SK-N-SH treated with all-trans-retinoic acid at 6 μM for 48 hours (cell line): Measurements from ENCODE around the gene SOX6.

Experiments used
- ATAC-seq: fragments of 200-7000 bp; cut with Tn5 transposase; 3 replicates; pipeline ENCODE4 v1.9.1; 2020; ENCODE audit warnings: mild to moderate bottlenecking, moderate library complexity
- ARNTL ChIP-seq: fragments of 450-650 bp; formaldehyde crosslinking; IDR thresholded peaks from 2 replicates; pipeline ENCODE4 v1.5.0; 2020; ENCODE audit warnings: low read depth, mild to moderate bottlenecking, moderate library complexity, borderline replicate concordance
- BACH2 ChIP-seq: fragments of 250-450 bp; sonication (Bioruptor Pico); IDR thresholded peaks from 2 replicates; pipeline ENCODE4 v1.9.0; 2021; ENCODE audit warnings: mild to moderate bottlenecking, borderline replicate concordance
- CREB5 ChIP-seq: fragments of 250-450 bp; sonication (Bioruptor Pico); IDR thresholded peaks from 2 replicates; pipeline ENCODE4 v1.5.1; 2020; ENCODE audit warnings: low read depth, mild to moderate bottlenecking, moderate library complexity
- CSRNP3 ChIP-seq: fragments of 250-450 bp; sonication (Bioruptor Pico); IDR thresholded peaks from 2 replicates; pipeline ENCODE4 v1.5.1; 2021; ENCODE audit warnings: mild to moderate bottlenecking, moderate library complexity
- ESRRG ChIP-seq: fragments of 250-450 bp; sonication (Bioruptor Pico); IDR thresholded peaks from 2 replicates; pipeline ENCODE4 v1.6.1; 2021; ENCODE audit warnings: mild to moderate bottlenecking
- GLIS3 ChIP-seq: fragments of 250-450 bp; sonication (Bioruptor Pico); IDR thresholded peaks from 2 replicates; pipeline ENCODE4 v1.5.0; 2020; ENCODE audit warnings: mild to moderate bottlenecking, moderate library complexity
- ISL1 ChIP-seq: fragments of 250-450 bp; sonication (Bioruptor Pico); IDR thresholded peaks from 2 replicates; pipeline ENCODE4 v2.1.2; 2022; ENCODE audit warnings: mild to moderate bottlenecking, moderate library complexity
- OSR1 ChIP-seq: fragments of 250-450 bp; sonication (Bioruptor Pico); IDR thresholded peaks from 2 replicates; pipeline ENCODE4 v1.8.0; 2022; ENCODE audit warnings: moderate library complexity, mild to moderate bottlenecking, inconsistent platforms
- PATZ1 ChIP-seq: fragments of 250-450 bp; sonication (Bioruptor Pico); IDR thresholded peaks from 2 replicates; pipeline ENCODE4 v1.8.0; 2020; ENCODE audit warnings: mild to moderate bottlenecking, moderate library complexity, borderline replicate concordance
- PPARA ChIP-seq: fragments of 250-450 bp; sonication (Bioruptor Pico); IDR thresholded peaks from 2 replicates; pipeline ENCODE4 v1.5.0; 2020; ENCODE audit warnings: mild to moderate bottlenecking, borderline replicate concordance
- RARB ChIP-seq: fragments of 250-450 bp; sonication (Bioruptor Pico); IDR thresholded peaks from 2 replicates; pipeline ENCODE4 v1.8.0; 2021; ENCODE audit warnings: mild to moderate bottlenecking, moderate library complexity
- SNAI2 ChIP-seq: fragments of 250-450 bp; sonication (Bioruptor Pico); IDR thresholded peaks from 2 replicates; pipeline ENCODE4 v1.5.0; 2020; ENCODE audit warnings: mild to moderate bottlenecking, moderate library complexity
- TCF4 ChIP-seq: fragments of 250-450 bp; sonication (Bioruptor Pico); IDR thresholded peaks from 2 replicates; pipeline ENCODE4 v1.8.0; 2021; ENCODE audit warnings: mild to moderate bottlenecking, moderate library complexity, borderline replicate concordance
- TOX ChIP-seq: fragments of 250-450 bp; sonication (Bioruptor Pico); IDR thresholded peaks from 2 replicates; pipeline ENCODE4 v1.8.0; 2021; ENCODE audit warnings: mild to moderate bottlenecking, moderate library complexity, borderline replicate concordance
- TSHZ2 ChIP-seq: fragments of 250-450 bp; sonication (Bioruptor Pico); IDR thresholded peaks from 2 replicates; pipeline ENCODE4 v1.5.0; 2020; ENCODE audit warnings: mild to moderate bottlenecking, moderate library complexity
- ZC3H10 ChIP-seq: fragments of 250-450 bp; sonication (Bioruptor Pico); IDR thresholded peaks from 2 replicates; pipeline ENCODE4 v1.5.1; 2021; ENCODE audit warnings: mild to moderate bottlenecking, moderate library complexity
- ZFP3 ChIP-seq: fragments of 250-450 bp; sonication (Bioruptor Pico); IDR thresholded peaks from 2 replicates; pipeline ENCODE4 v1.5.0; 2020; ENCODE audit warnings: mild to moderate bottlenecking, moderate library complexity
- ZFP30 ChIP-seq: fragments of 450-650 bp; formaldehyde crosslinking; IDR thresholded peaks from 2 replicates; pipeline ENCODE4 v1.5.0; 2022; ENCODE audit warnings: mild to moderate bottlenecking, moderate library complexity
- ZNF565 ChIP-seq: fragments of 450-650 bp; formaldehyde crosslinking; conservative IDR thresholded peaks from 2 replicates; pipeline ENCODE4 v1.5.0; 2020; ENCODE audit warnings: low read depth, mild to moderate bottlenecking, moderate library complexity
- ZNF70 ChIP-seq: fragments of 450-650 bp; formaldehyde crosslinking; IDR thresholded peaks from 2 replicates; pipeline ENCODE4 v1.5.0; 2020; ENCODE audit warnings: mild to moderate bottlenecking, moderate library complexity
- ZNF8 ChIP-seq: fragments of 450-650 bp; formaldehyde crosslinking; IDR thresholded peaks from 2 replicates; pipeline ENCODE4 v1.5.0; 2020; ENCODE audit warnings: mild to moderate bottlenecking, moderate library complexity

The SOX6 gene

GRCh38 chr11:16223558-16223957 lies 132.8 kb downstream of the SOX6 start:
- ATAC-seq, result no peak
- TF ChIP-seq GLIS3 (CRISPR knock-in tag) (no peak), ZNF8 (CRISPR knock-in tag) (no peak), ESRRG (CRISPR knock-in tag) (no peak), ARNTL (CRISPR knock-in tag) (no peak)

- ATAC-seq, result no peak
- TF ChIP-seq ZNF565 (CRISPR knock-in tag), result no peak
- TF ChIP-seq CREB5, result no peak
- TF ChIP-seq PATZ1 (CRISPR knock-in tag), result no peak
- no peak for TF ChIP-seq TSHZ2 (CRISPR knock-in tag)
- no peak for TF ChIP-seq ZFP30 (CRISPR knock-in tag)
- TF ChIP-seq ISL1 (CRISPR knock-in tag), result no peak
- no peak for TF ChIP-seq ESRRG (CRISPR knock-in tag)
- no peak for TF ChIP-seq CSRNP3 (CRISPR knock-in tag)
- TF ChIP-seq SNAI2 (CRISPR knock-in tag), result no peak
- TF ChIP-seq PPARA (CRISPR knock-in tag), result no peak
- no peak for TF ChIP-seq TCF4
- no peak for TF ChIP-seq ZFP3 (CRISPR knock-in tag)
- TF ChIP-seq GLIS3 (CRISPR knock-in tag), result no peak
- TF ChIP-seq ZC3H10 (CRISPR knock-in tag), result no peak
- no peak for TF ChIP-seq TOX (CRISPR knock-in tag)
- no peak for TF ChIP-seq OSR1 (CRISPR knock-in tag)
- no peak for TF ChIP-seq RARB (CRISPR knock-in tag)
- TF ChIP-seq ZNF8 (CRISPR knock-in tag), result no peak
- no peak for TF ChIP-seq BACH2 (CRISPR knock-in tag)
- TF ChIP-seq ZNF70 (CRISPR knock-in tag), result no peak
Measured at GRCh38 chr11:16217631-16218030, 138.7 kb downstream of the SOX6 start.

- TF ChIP-seq ESRRG (CRISPR knock-in tag) (no peak), ZNF8 (CRISPR knock-in tag) (no peak), ZNF565 (CRISPR knock-in tag) (no peak), PPARA (CRISPR knock-in tag) (no peak)
- no peak for ATAC-seq
Measured at GRCh38 chr11:16216831-16217230, 139.5 kb downstream of the SOX6 start.

- TF ChIP-seq OSR1 (CRISPR knock-in tag) (no peak), TOX (CRISPR knock-in tag) (no peak), ARNTL (CRISPR knock-in tag) (no peak), BACH2 (CRISPR knock-in tag) (no peak), PPARA (CRISPR knock-in tag) (no peak), ZNF8 (CRISPR knock-in tag) (no peak), ZC3H10 (CRISPR knock-in tag) (no peak), ZNF565 (CRISPR knock-in tag) (no peak), SNAI2 (CRISPR knock-in tag) (no peak)
- ATAC-seq, result no peak
Measured at GRCh38 chr11:16215352-16215751, 141.0 kb downstream of the SOX6 start.
